HEK293T (cell line): Measurements from ENCODE around the gene TBX1.

Experiments
- FOXA1 ChIP-seq: fragments of 450-650 bp; IDR thresholded peaks from 2 replicates; pipeline ENCODE4 v1.6.1; 2016; ENCODE audit warnings: mild to moderate bottlenecking
- FOXK2 ChIP-seq: fragments of 450-650 bp; IDR thresholded peaks from 2 replicates; pipeline ENCODE4 v1.6.1; 2016; ENCODE audit warnings: mild to moderate bottlenecking
- FOXM1 ChIP-seq: fragments of 450-650 bp; IDR thresholded peaks from 2 replicates; pipeline ENCODE4 v1.6.1; 2017; ENCODE audit warnings: mild to moderate bottlenecking, borderline replicate concordance
- HDGF ChIP-seq: fragments of 450-650 bp; IDR thresholded peaks from 2 replicates; pipeline ENCODE4 v1.6.1; 2017; ENCODE audit warnings: antibody characterized with exemption, borderline replicate concordance
- NFRKB ChIP-seq: fragments of 450-650 bp; IDR thresholded peaks from 2 replicates; pipeline ENCODE4 v1.6.1; 2016; ENCODE audit warnings: mild to moderate bottlenecking, moderate library complexity
- SUZ12 ChIP-seq: fragments of 450-650 bp; IDR thresholded peaks from 2 replicates; pipeline ENCODE4 v1.6.1; 2016; ENCODE audit warnings: mild to moderate bottlenecking

DNA sequence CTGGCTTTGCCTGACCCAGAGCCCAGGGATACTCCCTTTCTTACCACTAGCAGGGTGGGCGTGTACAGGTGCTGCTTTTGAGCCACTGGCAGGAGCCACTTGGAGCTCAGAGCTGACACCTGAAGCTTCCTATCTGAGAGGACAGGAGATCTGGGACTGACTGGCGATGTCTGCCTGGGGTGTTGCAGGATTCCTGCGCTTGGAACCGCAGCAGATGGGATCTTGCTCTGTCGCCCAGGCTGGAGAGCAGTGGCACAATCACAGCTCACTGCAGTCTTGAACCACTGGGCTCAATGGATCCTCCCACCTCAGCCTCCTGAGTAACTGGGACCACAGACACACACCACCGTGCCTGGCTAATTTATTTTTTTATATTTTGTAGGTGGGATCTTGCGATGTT is 19.5 kb upstream of the TBX1 start:
- TF ChIP-seq NFRKB (no peak), FOXM1 (no peak), SUZ12 (no peak), HDGF (no peak), FOXA1 (no peak), FOXK2 (no peak)
